Lower leg skin (tissue), 3 donors: ENCODE results near the gene TANC1.

Source experiments
- POLR2A ChIP-seq, 2 donors: fragments of 450-650 bp; IDR thresholded peaks; one replicate each; pipeline ENCODE4 v1.6.1; 2016 to 2017; ENCODE audit warnings: antibody characterized with exemption in 2 of 2, mild to moderate bottlenecking in 1 of 2, moderate library complexity in 1 of 2
- TF ChIP-seq, protein P1 (sequence below), 3 donors: fragments of 450-650 bp; IDR thresholded peaks; one replicate each; pipeline ENCODE4 v1.5.1; 2016; ENCODE audit warnings: antibody characterized with exemption in 3 of 3, mild to moderate bottlenecking in 3 of 3, moderate library complexity in 2 of 3

DNA sequence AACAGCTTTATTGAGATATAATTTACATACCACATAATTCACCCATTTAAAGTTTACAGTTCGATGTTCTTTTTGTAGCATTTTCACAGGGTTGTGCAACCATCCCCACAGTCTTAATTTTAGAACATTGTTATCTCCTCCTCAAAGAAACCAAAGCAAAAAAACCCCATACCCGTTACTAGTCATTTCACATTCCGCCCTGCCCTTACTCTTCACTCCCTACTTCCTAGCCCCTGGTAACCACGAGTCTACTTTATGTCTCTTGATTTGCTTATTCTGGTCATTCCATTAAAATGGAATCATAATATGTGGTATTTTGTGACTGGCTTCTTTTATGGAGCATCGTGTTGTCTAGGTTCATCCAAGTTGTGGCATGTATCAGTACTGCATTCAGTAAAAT, 137.7 kb downstream of the TANC1 start:
- no peak for TF ChIP-seq POLR2A (IDR thresholded peaks at IDR 0.05)
- TF ChIP-seq, protein P1, sequence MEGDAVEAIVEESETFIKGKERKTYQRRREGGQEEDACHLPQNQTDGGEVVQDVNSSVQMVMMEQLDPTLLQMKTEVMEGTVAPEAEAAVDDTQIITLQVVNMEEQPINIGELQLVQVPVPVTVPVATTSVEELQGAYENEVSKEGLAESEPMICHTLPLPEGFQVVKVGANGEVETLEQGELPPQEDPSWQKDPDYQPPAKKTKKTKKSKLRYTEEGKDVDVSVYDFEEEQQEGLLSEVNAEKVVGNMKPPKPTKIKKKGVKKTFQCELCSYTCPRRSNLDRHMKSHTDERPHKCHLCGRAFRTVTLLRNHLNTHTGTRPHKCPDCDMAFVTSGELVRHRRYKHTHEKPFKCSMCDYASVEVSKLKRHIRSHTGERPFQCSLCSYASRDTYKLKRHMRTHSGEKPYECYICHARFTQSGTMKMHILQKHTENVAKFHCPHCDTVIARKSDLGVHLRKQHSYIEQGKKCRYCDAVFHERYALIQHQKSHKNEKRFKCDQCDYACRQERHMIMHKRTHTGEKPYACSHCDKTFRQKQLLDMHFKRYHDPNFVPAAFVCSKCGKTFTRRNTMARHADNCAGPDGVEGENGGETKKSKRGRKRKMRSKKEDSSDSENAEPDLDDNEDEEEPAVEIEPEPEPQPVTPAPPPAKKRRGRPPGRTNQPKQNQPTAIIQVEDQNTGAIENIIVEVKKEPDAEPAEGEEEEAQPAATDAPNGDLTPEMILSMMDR (IDR thresholded peaks at IDR 0.05) = no peak
